NK-92 (cell line): ENCODE data around the gene CDH4.

Source experiments
- DNase-seq: peaks from one replicate; lab custom pipeline; 2025; ENCODE audit not compliant: unreplicated experiment; lab: John Stamatoyannopoulos, UW

Gene CDH4

GRCh38 chr20:61571916-61572711 is 320.1 kb downstream of the CDH4 start:
- DNase-seq = no peak

GRCh38 chr20:61572789-61573188 is 320.7 kb downstream of the CDH4 start:
- DNase-seq = no peak

- DNase-seq = no peak
Observed at GRCh38 chr20:61573415-61574305, 321.6 kb downstream of the CDH4 start.

- no peak for DNase-seq
Observed at GRCh38 chr20:61575151-61575937, 323.3 kb downstream of the CDH4 start.

- DNase-seq = no peak
Observed at GRCh38 chr20:61576372-61576771, 324.3 kb downstream of the CDH4 start.

GRCh38 chr20:61577065-61577464 is 325.0 kb downstream of the CDH4 start:
- no peak for DNase-seq

- DNase-seq = no peak
Observed at GRCh38 chr20:61579908-61580307, 327.8 kb downstream of the CDH4 start.

- DNase-seq = no peak
Observed at GRCh38 chr20:61580958-61581824, 329.1 kb downstream of the CDH4 start.

GRCh38 chr20:61581825-61582188 is 329.7 kb downstream of the CDH4 start:
- no peak for DNase-seq

GRCh38 chr20:61582196-61582923 is 330.3 kb downstream of the CDH4 start:
- DNase-seq = no peak

- DNase-seq = no peak
Observed at GRCh38 chr20:61583356-61583755, 331.3 kb downstream of the CDH4 start.

GRCh38 chr20:61584851-61585250 is 332.8 kb downstream of the CDH4 start:
- no peak for DNase-seq

- no peak for DNase-seq
Observed at GRCh38 chr20:61585764-61586163, 333.7 kb downstream of the CDH4 start.

GRCh38 chr20:61587036-61587435 is 335.0 kb downstream of the CDH4 start:
- no peak for DNase-seq

GRCh38 chr20:61587681-61588289 is 335.7 kb downstream of the CDH4 start:
- no peak for DNase-seq

- DNase-seq = no peak
Observed at GRCh38 chr20:61588411-61589385, 336.6 kb downstream of the CDH4 start.

- DNase-seq = no peak
Observed at GRCh38 chr20:61590236-61590635, 338.2 kb downstream of the CDH4 start.

- no peak for DNase-seq
Observed at GRCh38 chr20:61593516-61593915, 341.5 kb downstream of the CDH4 start.
